PC-9 (cell line): Measurements from ENCODE around the gene SAFB2. TPM values are rescaled to one million over a fixed set of nuclear protein-coding genes. Genes with fewer than 3 reads are reported as not detected.

Experiments
- BruUV-seq: library from RNA; stranded (reverse); fragments of 400-500 nt; replicated peaks from 2 replicates; lab custom pipeline; 2021; lab: Mats Ljungman, UMichigan
- CTCF ChIA-PET: fragments of 300-600 bp; sonication (Branson Sonifier 250); formaldehyde crosslinking; loops from one replicate; lab custom pipeline; 2022; ENCODE audit warnings: antibody characterized with exemption; lab: Charles Lee
- POLR2A ChIA-PET: fragments of 300-600 bp; sonication (Branson Sonifier 250); formaldehyde crosslinking; loops from one replicate; lab custom pipeline; 2022; ENCODE audit warnings: antibody characterized with exemption; ENCODE audit not compliant: unreplicated experiment; lab: Charles Lee
- DNase-seq, 2 experiments: peaks; one replicate each; pipeline versions ENCODE4 v3.0.0 to v3.0.0-alpha.2; 2015 to 2022; ENCODE audit warnings: mixed read lengths in 1 of 2
- H2AFZ ChIP-seq: fragments of 200-600 bp; sonication (generic); 2 replicates; pipeline ENCODE4 v1.8.1; 2017; ENCODE audit warnings: antibody characterized with exemption
- H3F3A ChIP-seq: fragments of 200-600 bp; sonication (generic); 2 replicates; pipeline ENCODE4 v1.8.1; 2017; ENCODE audit warnings: antibody characterized with exemption, mild to moderate bottlenecking, low read depth; ENCODE audit not compliant: insufficient read depth
- H3K27ac ChIP-seq: fragments of 200-600 bp; sonication (generic); 2 replicates; pipeline ENCODE4 v1.6.1; 2016; ENCODE audit warnings: mixed run types
- H3K27me3 ChIP-seq: fragments of 200-600 bp; sonication (generic); 2 replicates; pipeline ENCODE4 v1.6.1; 2016; ENCODE audit warnings: low read depth, mixed run types; ENCODE audit not compliant: insufficient read depth
- H3K36me3 ChIP-seq: fragments of 200-600 bp; sonication (generic); 2 replicates; pipeline ENCODE4 v1.6.1; 2016; ENCODE audit warnings: low read depth, mixed run types
- H3K4me1 ChIP-seq: fragments of 200-600 bp; sonication (generic); replicated peaks from 2 replicates; pipeline ENCODE4 v1.6.1; 2016; ENCODE audit warnings: mixed run types; ENCODE audit not compliant: insufficient read depth
- H3K4me2 ChIP-seq: fragments of 200-600 bp; sonication (generic); 2 replicates; pipeline ENCODE4 v1.6.1; 2017; ENCODE audit warnings: mixed run types
- H3K4me3 ChIP-seq: fragments of 200-600 bp; sonication (generic); 2 replicates; pipeline ENCODE4 v1.6.1; 2016; ENCODE audit warnings: mixed run types
- H3K79me2 ChIP-seq: fragments of 200-600 bp; sonication (generic); 2 replicates; pipeline ENCODE4 v1.6.1; 2017; ENCODE audit warnings: low read depth, mixed run types
- H3K9me2 ChIP-seq: fragments of 200-600 bp; sonication (generic); 2 replicates; pipeline ENCODE4 v1.8.1; 2017; ENCODE audit warnings: mild to moderate bottlenecking; ENCODE audit not compliant: insufficient read depth
- H3K9me3 ChIP-seq: fragments of 200-600 bp; sonication (generic); 2 replicates; pipeline ENCODE4 v1.8.1; 2016; ENCODE audit warnings: low read depth; ENCODE audit not compliant: insufficient read depth
- H4K20me1 ChIP-seq: fragments of 200-600 bp; sonication (generic); 2 replicates; pipeline ENCODE4 v1.8.1; 2017; ENCODE audit not compliant: insufficient read depth
- CTCF ChIP-seq: fragments of 200-600 bp; sonication (generic); conservative IDR thresholded peaks from 2 replicates; pipeline ENCODE4 v1.6.1; 2017; ENCODE audit warnings: mixed run types, antibody characterized with exemption, mild to moderate bottlenecking, moderate library complexity
- EZH2 ChIP-seq: fragments of 200-600 bp; sonication (generic); IDR thresholded peaks from 2 replicates; pipeline ENCODE4 v1.8.0; 2017; ENCODE audit warnings: antibody characterized with exemption, low read depth
- intact Hi-C: fragments of 100-400 bp; cut with micrococcal nuclease; formaldehyde crosslinking; loops from one replicate; pipeline ENCODE4 v1.10.0; 2022; ENCODE audit not compliant: unreplicated experiment
- total RNA-seq: library from RNA; stranded (reverse); gene quantifications from 2 replicates; pipeline ENCODE4 v1.2.3, GENCODE V29; 2021

Gene SAFB2
- total RNA-seq, 1 experiment from 2014 or later: 43.1 TPM

- CTCF ChIA-PET: no interaction called here
- no peak for DNase-seq
- H3F3A ChIP-seq: peaks cover 15% of the 10 kb centered on the region; the same call in 1 of the 2 replicates
- no peak overlapping the region for H2AFZ ChIP-seq
- POLR2A ChIA-PET: no interaction called here
- H3K4me1 ChIP-seq: peaks cover 24% of the 10 kb centered on the region
- no peaks in the 10 kb centered on the region for H3K36me3 ChIP-seq
- TF ChIP-seq CTCF (no peak), EZH2 (no peak)
- H3K9me2 ChIP-seq: no peaks in the 10 kb centered on the region
- no peak overlapping the region for H3K4me3 ChIP-seq
- H3K27ac ChIP-seq: peak overlapping the region; percentile 73
- H3K4me2 ChIP-seq: peak overlapping the region; percentile 60; the same call in 1 of the 2 replicates
- no peaks in the 10 kb centered on the region for H4K20me1 ChIP-seq
- no peaks in the 10 kb centered on the region for H3K9me3 ChIP-seq
- peaks cover 5% of the 10 kb centered on the region; the same call in 1 of the 2 replicates for H3K27me3 ChIP-seq
- intact Hi-C loops: loop anchor here (2.0 to 10.0 kb wide), 2 partner anchors 287 to 523 kb away; no protein-coding TSS in a partner anchor
- no TSS peak for BruUV-seq
- no peaks in the 10 kb centered on the region for H3K79me2 ChIP-seq
These were observed 50.8 kb downstream of the SAFB2 start for GRCh38 chr19:5571777-5572176.

DNA sequence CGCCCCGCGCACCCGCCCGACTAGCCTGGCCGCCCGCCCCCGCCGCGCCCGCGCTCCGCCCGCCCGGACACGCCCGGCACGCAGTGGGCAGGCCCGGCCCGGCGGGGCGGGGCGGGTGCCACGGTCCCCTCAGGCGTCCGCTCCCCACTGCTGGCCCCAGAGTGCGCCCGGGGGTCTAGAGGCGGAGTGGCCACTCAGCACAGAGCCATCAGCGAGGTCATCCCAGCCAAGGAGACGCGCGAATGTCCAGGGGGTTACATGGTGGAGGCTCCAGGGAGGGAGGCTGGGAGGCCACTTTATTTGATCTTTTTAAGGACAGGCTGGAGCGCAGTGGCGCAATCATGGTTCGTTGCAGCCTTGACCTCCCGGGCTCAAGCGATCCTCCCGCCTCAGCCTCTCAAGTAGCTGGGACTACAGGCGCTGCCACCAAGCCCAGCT lies 54.6 kb downstream of the SAFB2 start:
- peak in 1 of 2 experiments; percentile 34 for DNase-seq
- POLR2A ChIA-PET: no interaction called here
- CTCF ChIA-PET: interaction anchor here (0.6 to 0.7 kb wide), 4 partner anchors 10 to 1259 kb away, joined by 3 to 8 read pairs (median 4); no protein-coding TSS in a partner anchor

GRCh38 chr19:5567360-5567969 lies 55.1 kb downstream of the SAFB2 start, which contains the start of gene TINCR:
TSS of gene TINCR (minus strand) at chr19:5567953.
- no peak for DNase-seq
- Histone ChIP-seq H3K9me2 (no peaks in the 10 kb centered on the region), H3K4me2 (peak within 1 kb of the TSS; percentile 46)

More for the DNA sequence above, 54.6 kb downstream of the SAFB2 start:
- peaks cover 12% of the 10 kb centered on the region for H3K4me1 ChIP-seq
- no peaks in the 10 kb centered on the region for H3K36me3 ChIP-seq
- no peak overlapping the region for H3K27ac ChIP-seq
- H3F3A ChIP-seq: peaks cover 10% of the 10 kb centered on the region; the same call in 1 of the 2 replicates
- H2AFZ ChIP-seq: no peak overlapping the region
- 0 out of 2 replicates have a peak, but pooled peaks cover 4% of the 10 kb centered on the region for H3K79me2 ChIP-seq
- intact Hi-C loops: no loop called here
- no peaks in the 10 kb centered on the region for H3K9me3 ChIP-seq
- H3K27me3 ChIP-seq: peaks cover 6% of the 10 kb centered on the region; the same call in 1 of the 2 replicates
- peak overlapping the region; percentile 40; the same call in 1 of the 2 replicates for H3K4me2 ChIP-seq
- H3K4me3 ChIP-seq: no peak overlapping the region; the same call in 1 of the 2 replicates
- no peaks in the 10 kb centered on the region for H3K9me2 ChIP-seq
- H4K20me1 ChIP-seq: no peaks in the 10 kb centered on the region
- TF ChIP-seq CTCF (no peak), EZH2 (no peak)
- BruUV-seq: no TSS peak

More at GRCh38 chr19:5567360-5567969, 55.1 kb downstream of the SAFB2 start, which contains the start of gene TINCR:
- peaks cover 6% of the 10 kb centered on the region for H3K4me1 ChIP-seq
- POLR2A ChIA-PET: no interaction called here
- CTCF ChIA-PET: interaction anchor here (0.6 to 0.7 kb wide), 2 partner anchors 9 to 1259 kb away, joined by 3 to 4 read pairs; no protein-coding TSS in a partner anchor
- BruUV-seq: no TSS peak
- peaks cover 10% of the 10 kb centered on the region; the same call in 1 of the 2 replicates for H3F3A ChIP-seq
- H3K79me2 ChIP-seq: 0 out of 2 replicates have a peak, but pooled peaks cover 4% of the 10 kb centered on the region
- no peaks in the 10 kb centered on the region for H3K36me3 ChIP-seq
- H3K27me3 ChIP-seq: peaks cover 6% of the 10 kb centered on the region; the same call in 1 of the 2 replicates
- no peak within 1 kb of the TSS for H3K27ac ChIP-seq
- peak within 1 kb of the TSS; percentile 44; the same call in 1 of the 2 replicates for H3K4me3 ChIP-seq
- H2AFZ ChIP-seq: no peak within 1 kb of the TSS
- H3K9me3 ChIP-seq: no peaks in the 10 kb centered on the region
- no peak for TF ChIP-seq EZH2
- TF ChIP-seq CTCF: no peak
- intact Hi-C loops: no loop called here
- H4K20me1 ChIP-seq: no peaks in the 10 kb centered on the region
